Measurements from ENCODE around the gene ZNF613. TPM values are rescaled to one million over a fixed set of nuclear protein-coding genes. Genes with fewer than 3 reads are reported as not detected.

The ZNF613 gene
- total and polyA plus RNA-seq, 8 donors = 7.0 to 15.5 (median 13.8) TPM

- no peak for ATAC-seq
- H3K36me3 ChIP-seq = peaks cover 0 to 65% of the 10 kb centered on the region in 2 donors
- no peak for DNase-seq
- peaks cover 18 to 100% of the 10 kb centered on the region in 2 donors for H3K9me3 ChIP-seq
- H3K27ac ChIP-seq = no peak overlapping the region
- intact Hi-C loops (cut with DNase I) = no loop called here
- no peaks in the 10 kb centered on the region for H3K4me1 ChIP-seq
- no peak for TF ChIP-seq CTCF (IDR thresholded peaks at IDR 0.05)
- H3K27me3 ChIP-seq = no peaks in the 10 kb centered on the region
- H3K4me3 ChIP-seq = no peak overlapping the region
Measured at GRCh38 chr19:51993422-51993821, 66.2 kb downstream of the ZNF613 start.

DNA sequence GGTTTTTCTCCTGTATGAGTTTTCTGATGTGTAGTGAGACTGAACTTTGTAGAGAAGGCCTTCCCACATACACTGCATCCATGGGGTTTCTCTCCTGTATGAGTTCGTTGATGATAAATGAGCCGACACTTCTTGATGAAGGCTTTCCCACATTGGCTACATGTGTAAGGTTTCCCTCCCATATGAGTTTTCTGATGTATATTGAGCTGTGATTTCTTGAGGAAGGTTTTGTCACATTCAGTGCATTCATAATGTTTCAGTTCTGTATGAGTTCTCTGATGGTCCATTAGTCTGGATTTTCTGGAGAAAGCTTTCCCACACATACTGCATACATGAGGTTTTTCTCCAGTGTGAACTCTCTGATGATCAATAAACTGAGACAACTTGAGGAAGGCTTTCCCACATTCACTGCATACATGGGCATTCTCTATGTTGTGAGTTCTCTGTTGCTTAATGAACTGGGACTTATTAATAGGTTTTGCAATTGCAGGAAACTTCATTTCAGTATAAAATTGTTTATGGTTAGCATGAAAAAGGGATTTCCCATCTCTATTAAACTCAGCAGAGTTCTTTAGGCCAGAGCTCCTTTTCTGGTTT lies 66.9 kb downstream of the ZNF613 start:
- no peak for DNase-seq
- no peak overlapping the region for H3K27ac ChIP-seq
- peaks cover 0 to 72% of the 10 kb centered on the region in 2 donors for H3K36me3 ChIP-seq
- no peaks in the 10 kb centered on the region for H3K4me1 ChIP-seq
- H3K9me3 ChIP-seq = peaks cover 18 to 100% of the 10 kb centered on the region in 2 donors
- H3K4me3 ChIP-seq = no peak overlapping the region
- ATAC-seq = no peak
- no peak for TF ChIP-seq CTCF (IDR thresholded peaks at IDR 0.05)
- intact Hi-C loops (cut with DNase I) = no loop called here
- no peaks in the 10 kb centered on the region for H3K27me3 ChIP-seq

Other genes with a start within 250 kb of the ZNF613 start
- 10 to 100 TPM; 15.9 to 27.3 TPM for gene SPACA6, start 234.1 kb upstream of the ZNF613 start, total RNA-seq
- gene SPACA6, start 234.1 kb upstream of the ZNF613 start, polyA plus RNA-seq (ENCODE audit: insufficient read length in 6 of 6) = 10 to 100 TPM; 13.5 to 24.9 (median 20.1) TPM
- gene HAS1, start 203.5 kb upstream of the ZNF613 start, total RNA-seq = under 1 TPM; 0.26 to 0.50 TPM
- 1 to 10 TPM in 1 of 6 donors, under 1 TPM in 5; 0.10 to 1.4 (median 0.65) TPM for gene HAS1, start 203.5 kb upstream of the ZNF613 start, polyA plus RNA-seq (ENCODE audit: insufficient read length in 6 of 6)
- 100 to 1,000 TPM in 1 of 2 donors, 10 to 100 TPM in 1; 20.0 to 193 TPM for gene FPR1, start 175.6 kb upstream of the ZNF613 start, total RNA-seq
- gene FPR1, start 175.6 kb upstream of the ZNF613 start, polyA plus RNA-seq (ENCODE audit: insufficient read length in 6 of 6) = 1 to 10 TPM; 1.6 to 3.8 (median 2.2) TPM
- 10 to 100 TPM in 1 of 2 donors, 1 to 10 TPM in 1; 5.9 to 41.7 TPM for gene FPR2, start 166.3 kb upstream of the ZNF613 start, total RNA-seq
- under 1 TPM; 0.14 to 0.52 (median 0.26) TPM for gene FPR2, start 166.3 kb upstream of the ZNF613 start, polyA plus RNA-seq (ENCODE audit: insufficient read length in 6 of 6)
- gene FPR3, start 132.3 kb upstream of the ZNF613 start, total RNA-seq = 10 to 100 TPM; 28.6 to 75.0 TPM
- 1 to 10 TPM in 4 of 6 donors, under 1 TPM in 2; 0.79 to 1.5 (median 1.1) TPM for gene FPR3, start 132.3 kb upstream of the ZNF613 start, polyA plus RNA-seq (ENCODE audit: insufficient read length in 6 of 6)
- 10 to 100 TPM in 1 of 2 donors, 1 to 10 TPM in 1; 8.5 to 11.8 TPM for gene ZNF577, start 39.5 kb upstream of the ZNF613 start, total RNA-seq
- gene ZNF577, start 39.5 kb upstream of the ZNF613 start, polyA plus RNA-seq (ENCODE audit: insufficient read length in 6 of 6) = 10 to 100 TPM; 42.5 to 50.9 (median 43.9) TPM
- gene ZNF649, start 22.5 kb upstream of the ZNF613 start, total RNA-seq = 10 to 100 TPM in 1 of 2 donors, 1 to 10 TPM in 1; 8.7 to 11.9 TPM
- 10 to 100 TPM; 24.0 to 29.6 (median 27.4) TPM for gene ZNF649, start 22.5 kb upstream of the ZNF613 start, polyA plus RNA-seq (ENCODE audit: insufficient read length in 6 of 6)
- gene ZNF350, start 59.4 kb downstream of the ZNF613 start, total RNA-seq = 10 to 100 TPM in 1 of 2 donors, 1 to 10 TPM in 1; 7.8 to 12.5 TPM
- gene ZNF350, start 59.4 kb downstream of the ZNF613 start, polyA plus RNA-seq (ENCODE audit: insufficient read length in 6 of 6) = 10 to 100 TPM; 17.5 to 25.8 (median 21.4) TPM
- gene ZNF615, start 80.7 kb downstream of the ZNF613 start, total RNA-seq = 1 to 10 TPM; 8.7 to 10.0 TPM
- gene ZNF615, start 80.7 kb downstream of the ZNF613 start, polyA plus RNA-seq (ENCODE audit: insufficient read length in 6 of 6) = 10 to 100 TPM; 20.1 to 27.0 (median 22.4) TPM
- gene ZNF614, start 100.9 kb downstream of the ZNF613 start, total RNA-seq = 1 to 10 TPM; 5.7 to 7.8 TPM
- gene ZNF614, start 100.9 kb downstream of the ZNF613 start, polyA plus RNA-seq (ENCODE audit: insufficient read length in 6 of 6) = 10 to 100 TPM; 17.9 to 22.4 (median 19.7) TPM
- 10 to 100 TPM in 1 of 2 donors, 1 to 10 TPM in 1; 8.7 to 11.2 TPM for gene ZNF432, start 121.4 kb downstream of the ZNF613 start, total RNA-seq
- 10 to 100 TPM; 22.1 to 27.9 (median 25.7) TPM for gene ZNF432, start 121.4 kb downstream of the ZNF613 start, polyA plus RNA-seq (ENCODE audit: insufficient read length in 6 of 6)
- 10 to 100 TPM; 21.0 to 22.2 TPM for gene ZNF841, start 168.3 kb downstream of the ZNF613 start, total RNA-seq
- gene ZNF841, start 168.3 kb downstream of the ZNF613 start, polyA plus RNA-seq (ENCODE audit: insufficient read length in 6 of 6) = 10 to 100 TPM; 25.8 to 35.4 (median 33.5) TPM
- 10 to 100 TPM; 12.0 to 14.2 TPM for gene ZNF616, start 212.5 kb downstream of the ZNF613 start, total RNA-seq
- 10 to 100 TPM; 19.8 to 26.0 (median 23.7) TPM for gene ZNF616, start 212.5 kb downstream of the ZNF613 start, polyA plus RNA-seq (ENCODE audit: insufficient read length in 6 of 6)
- 10 to 100 TPM; 13.1 to 17.4 TPM for gene ZNF836, start 244.1 kb downstream of the ZNF613 start, total RNA-seq
- 10 to 100 TPM; 19.8 to 25.1 (median 22.7) TPM for gene ZNF836, start 244.1 kb downstream of the ZNF613 start, polyA plus RNA-seq (ENCODE audit: insufficient read length in 6 of 6)